ENCODE data around the gene ATOSB.
"Not testable (repeated sequence)": the region's sequence is repeated elsewhere in the genome, so short reads cannot be mapped to it uniquely, and the experiment has no call there.

The ATOSB gene

DNA sequence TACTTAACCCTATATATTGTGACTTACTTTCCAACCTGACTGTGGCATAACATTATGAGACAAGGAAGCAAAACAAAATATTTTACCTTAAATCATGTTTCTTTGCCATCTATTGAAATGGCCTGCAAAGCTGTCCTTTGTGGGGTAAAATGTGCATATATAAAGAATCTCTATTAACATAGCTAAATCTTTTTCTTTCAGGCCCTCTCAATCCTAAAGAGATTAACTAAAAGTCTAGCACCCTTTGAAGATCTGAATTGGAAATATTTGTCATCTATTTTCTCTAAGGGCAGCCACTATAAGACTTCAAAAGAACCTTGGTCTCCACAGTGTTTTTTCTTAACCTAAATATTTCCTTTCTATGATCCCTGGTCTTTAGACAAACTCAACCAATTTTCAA is 41.1 kb upstream of the ATOSB start:
- Histone ChIP-seq H3K4me1 (ENCODE audit: insufficient read depth, low read length) (no peaks in the 10 kb centered on the region), H3K4me2 (ENCODE audit: insufficient read depth, low read length) (no peak overlapping the region), H3K36me3 (ENCODE audit: insufficient read depth, low read length) (no peaks in the 10 kb centered on the region), H2AFZ (ENCODE audit: low read depth, low read length) (no peak overlapping the region), H3K79me2 (ENCODE audit: insufficient read depth, low read length) (no peaks in the 10 kb centered on the region), H4K20me1 (ENCODE audit: insufficient read depth, low read length) (no peaks in the 10 kb centered on the region), H3K27me3 (ENCODE audit: insufficient read depth, low read length, poor library complexity) (no peaks in the 10 kb centered on the region), H3K9ac (ENCODE audit: low read depth, low read length) (no peak overlapping the region), H3K4me3 (ENCODE audit: low read depth in 1 of 2, low read length in 2 of 2) (no peak overlapping the region), H3K27ac (ENCODE audit: low read length) (no peak overlapping the region), H3K9me3 (ENCODE audit: insufficient read depth, low read length, severe bottlenecking) (no peaks in the 10 kb centered on the region)
- TF ChIP-seq, protein P1, sequence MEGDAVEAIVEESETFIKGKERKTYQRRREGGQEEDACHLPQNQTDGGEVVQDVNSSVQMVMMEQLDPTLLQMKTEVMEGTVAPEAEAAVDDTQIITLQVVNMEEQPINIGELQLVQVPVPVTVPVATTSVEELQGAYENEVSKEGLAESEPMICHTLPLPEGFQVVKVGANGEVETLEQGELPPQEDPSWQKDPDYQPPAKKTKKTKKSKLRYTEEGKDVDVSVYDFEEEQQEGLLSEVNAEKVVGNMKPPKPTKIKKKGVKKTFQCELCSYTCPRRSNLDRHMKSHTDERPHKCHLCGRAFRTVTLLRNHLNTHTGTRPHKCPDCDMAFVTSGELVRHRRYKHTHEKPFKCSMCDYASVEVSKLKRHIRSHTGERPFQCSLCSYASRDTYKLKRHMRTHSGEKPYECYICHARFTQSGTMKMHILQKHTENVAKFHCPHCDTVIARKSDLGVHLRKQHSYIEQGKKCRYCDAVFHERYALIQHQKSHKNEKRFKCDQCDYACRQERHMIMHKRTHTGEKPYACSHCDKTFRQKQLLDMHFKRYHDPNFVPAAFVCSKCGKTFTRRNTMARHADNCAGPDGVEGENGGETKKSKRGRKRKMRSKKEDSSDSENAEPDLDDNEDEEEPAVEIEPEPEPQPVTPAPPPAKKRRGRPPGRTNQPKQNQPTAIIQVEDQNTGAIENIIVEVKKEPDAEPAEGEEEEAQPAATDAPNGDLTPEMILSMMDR (IDR thresholded peaks at IDR 0.05; ENCODE audit: borderline replicate concordance, extremely low read depth, low read length, poor library complexity, severe bottlenecking), result no peak
- TF ChIP-seq EZH2 (IDR thresholded peaks at IDR 0.05; ENCODE audit: borderline replicate concordance, low read depth, low read length, severe bottlenecking), result no peak
- DNase-seq, result no peak
- no peak for ATAC-seq (ENCODE audit: insufficient read depth, low read depth)

DNA sequence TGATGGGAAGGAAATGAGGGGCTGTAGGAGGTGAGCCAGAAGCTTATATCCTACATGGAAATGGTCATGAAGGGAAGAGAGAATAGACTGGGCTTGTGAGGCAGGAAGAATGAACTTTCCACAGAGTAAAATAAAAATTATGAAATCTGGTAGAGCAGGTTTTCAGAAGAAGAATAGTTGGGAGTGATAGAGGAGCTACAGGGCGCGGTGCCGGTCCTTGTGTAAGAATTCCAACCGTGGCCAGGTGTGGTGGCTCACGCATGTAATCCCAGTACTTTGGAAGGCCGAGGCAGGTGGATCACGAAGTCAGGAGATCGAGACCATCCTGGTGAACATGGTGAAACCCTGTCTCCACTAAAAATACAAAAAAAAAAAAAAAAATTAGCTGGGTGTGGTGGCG is 37.3 kb upstream of the ATOSB start:
- Histone ChIP-seq H3K4me2 (ENCODE audit: insufficient read depth, low read length) (no peak overlapping the region), H3K27ac (ENCODE audit: low read length) (no peak overlapping the region), H3K36me3 (ENCODE audit: insufficient read depth, low read length) (no peaks in the 10 kb centered on the region), H3K4me3 (ENCODE audit: low read depth in 1 of 2, low read length in 2 of 2) (no peak overlapping the region), H3K9ac (ENCODE audit: low read depth, low read length) (no peak overlapping the region), H3K4me1 (ENCODE audit: insufficient read depth, low read length) (no peaks in the 10 kb centered on the region), H3K9me3 (ENCODE audit: insufficient read depth, low read length, severe bottlenecking) (no peaks in the 10 kb centered on the region), H3K27me3 (ENCODE audit: insufficient read depth, low read length, poor library complexity) (no peaks in the 10 kb centered on the region), H2AFZ (ENCODE audit: low read depth, low read length) (no peak overlapping the region), H4K20me1 (ENCODE audit: insufficient read depth, low read length) (no peaks in the 10 kb centered on the region), H3K79me2 (ENCODE audit: insufficient read depth, low read length) (no peaks in the 10 kb centered on the region)
- ATAC-seq (ENCODE audit: insufficient read depth, low read depth) (no peak), DNase-seq (no peak)
- TF ChIP-seq, protein P1 (IDR thresholded peaks at IDR 0.05; ENCODE audit: borderline replicate concordance, extremely low read depth, low read length, poor library complexity, severe bottlenecking), result no peak
- no peak for TF ChIP-seq EZH2 (IDR thresholded peaks at IDR 0.05; ENCODE audit: borderline replicate concordance, low read depth, low read length, severe bottlenecking)

DNA sequence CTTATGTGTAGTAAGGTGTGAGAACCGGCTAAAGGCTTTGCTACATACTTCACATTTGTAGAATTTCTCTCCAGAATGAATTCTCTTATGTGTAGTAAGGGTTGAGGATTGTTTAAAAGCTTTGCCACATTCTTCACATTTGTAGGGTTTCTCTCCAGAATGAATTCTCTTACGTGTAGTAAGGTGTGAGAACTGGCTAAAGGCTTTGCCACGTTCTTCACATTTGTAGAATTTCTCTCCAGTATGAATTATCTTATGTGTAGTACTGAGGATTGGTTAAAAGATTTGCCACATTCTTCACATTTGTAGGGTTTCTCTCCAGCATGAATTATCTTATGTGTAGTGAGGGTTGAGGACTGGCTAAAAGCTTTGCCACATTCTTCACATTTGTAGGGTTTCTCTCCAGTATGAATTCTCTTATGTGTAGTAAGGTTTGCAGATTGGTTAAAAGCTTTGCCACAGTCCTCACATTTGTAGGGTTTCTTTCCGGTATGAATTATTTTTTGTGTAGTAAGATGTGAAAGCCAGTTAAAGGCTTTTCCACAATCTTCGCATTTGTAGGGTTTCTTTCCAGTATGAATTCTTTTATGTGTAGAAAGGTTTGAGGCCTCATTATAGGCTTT is 32.4 kb upstream of the ATOSB start:
- not testable (repeated sequence) for ATAC-seq (ENCODE audit: insufficient read depth, low read depth); H3K79me2 ChIP-seq (ENCODE audit: insufficient read depth, low read length); H3K9me3 ChIP-seq (ENCODE audit: insufficient read depth, low read length, severe bottlenecking); DNase-seq; H3K27me3 ChIP-seq (ENCODE audit: insufficient read depth, low read length, poor library complexity); H3K36me3 ChIP-seq (ENCODE audit: insufficient read depth, low read length); H2AFZ ChIP-seq (ENCODE audit: low read depth, low read length); H3K9ac ChIP-seq (ENCODE audit: low read depth, low read length); H3K27ac ChIP-seq (ENCODE audit: low read length); H3K4me3 ChIP-seq (ENCODE audit: low read depth in 1 of 2, low read length in 2 of 2); H3K4me1 ChIP-seq (ENCODE audit: insufficient read depth, low read length); H3K4me2 ChIP-seq (ENCODE audit: insufficient read depth, low read length); H4K20me1 ChIP-seq (ENCODE audit: insufficient read depth, low read length)

DNA sequence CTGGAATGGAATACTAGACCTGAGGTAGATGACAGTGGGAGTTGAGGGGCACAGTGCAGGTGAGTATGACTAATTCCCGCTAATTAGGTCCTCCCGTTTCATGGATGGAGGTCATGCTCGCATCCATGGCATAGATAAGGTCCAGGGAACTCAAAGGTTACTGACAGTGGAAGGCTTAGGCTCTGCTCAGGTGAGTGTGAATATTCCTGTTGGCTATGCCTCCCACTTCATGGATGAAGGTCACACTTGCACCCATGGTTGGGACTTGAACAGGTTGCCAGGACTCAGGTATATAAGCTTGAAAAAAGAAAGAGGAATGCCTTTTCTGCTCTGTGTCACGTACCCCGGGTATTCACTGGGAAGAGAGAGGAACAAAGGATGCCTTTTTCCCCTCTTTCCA is 26.4 kb upstream of the ATOSB start:
- DNase-seq (no peak), ATAC-seq (ENCODE audit: insufficient read depth, low read depth) (no peak)
- Histone ChIP-seq H3K36me3 (ENCODE audit: insufficient read depth, low read length) (no peaks in the 10 kb centered on the region), H3K79me2 (ENCODE audit: insufficient read depth, low read length) (no peaks in the 10 kb centered on the region), H3K9ac (ENCODE audit: low read depth, low read length) (no peak overlapping the region), H3K4me1 (ENCODE audit: insufficient read depth, low read length) (no peaks in the 10 kb centered on the region), H3K4me3 (ENCODE audit: low read depth in 1 of 2, low read length in 2 of 2) (no peak overlapping the region), H3K9me3 (ENCODE audit: insufficient read depth, low read length, severe bottlenecking) (peaks cover 10% of the 10 kb centered on the region), H2AFZ (ENCODE audit: low read depth, low read length) (no peak overlapping the region), H4K20me1 (ENCODE audit: insufficient read depth, low read length) (no peaks in the 10 kb centered on the region), H3K4me2 (ENCODE audit: insufficient read depth, low read length) (no peak overlapping the region), H3K27ac (ENCODE audit: low read length) (no peak overlapping the region), H3K27me3 (ENCODE audit: insufficient read depth, low read length, poor library complexity) (no peaks in the 10 kb centered on the region)
- TF ChIP-seq, protein P1 (IDR thresholded peaks at IDR 0.05; ENCODE audit: borderline replicate concordance, extremely low read depth, low read length, poor library complexity, severe bottlenecking), result no peak
- TF ChIP-seq EZH2 (IDR thresholded peaks at IDR 0.05; ENCODE audit: borderline replicate concordance, low read depth, low read length, severe bottlenecking), result no peak
